Endothelial cell of umbilical vein (primary cell): ENCODE measurements around the gene AUTS2. TPM values are rescaled to one million over a fixed set of nuclear protein-coding genes. Genes with fewer than 3 reads are reported as not detected.

Experiments
- BruUV-seq: library from RNA; stranded (reverse); fragments of 400-500 nt; replicated peaks from 2 replicates; lab custom pipeline; 2021; lab: Mats Ljungman, UMichigan
- CTCF ChIA-PET: fragments of 300-600, 350-600 bp; sonication (Branson Sonifier 250); formaldehyde crosslinking; loops from one replicate; lab custom pipeline; 2021; ENCODE audit warnings: antibody characterized with exemption, inconsistent platforms; lab: Charles Lee
- POLR2A ChIA-PET: fragments of 300-600, 350-600 bp; sonication (Branson Sonifier 250); formaldehyde crosslinking; loops from one replicate; lab custom pipeline; 2021; ENCODE audit warnings: antibody characterized with exemption, inconsistent platforms; lab: Charles Lee
- DNase-seq: peaks from one replicate; pipeline ENCODE4 v3.0.0-alpha.2; 2011; ENCODE audit warnings: low read depth, low spot score
- FAIRE-seq: peaks from 2 replicates; lab custom pipeline; 2011; peaks lifted over from hg19 to GRCh38; lab: Jason Lieb, UNC
- H2AFZ ChIP-seq: 2 replicates; pipeline ENCODE4 v1.6.0; 2012; ENCODE audit warnings: low read depth, low read length, control low read depth, inconsistent platforms
- H3K27ac ChIP-seq: 2 replicates; pipeline ENCODE4 v1.5.1; 2011; ENCODE audit warnings: low read depth, mild to moderate bottlenecking, control low read depth, low read length, moderate library complexity; ENCODE audit not compliant: insufficient read depth
- H3K27me3 ChIP-seq, 2 experiments: 2 replicates each; pipeline versions ENCODE4 v1.6.0 to v1.6.1; 2011; ENCODE audit warnings: low read length in 2 of 2, mixed read lengths in 1 of 2; ENCODE audit not compliant: control insufficient read depth in 2 of 2, insufficient read depth in 2 of 2
- H3K36me3 ChIP-seq, 2 experiments: 2 replicates in 1 of 2; 3 replicates in 1 of 2; pipeline ENCODE4 v1.5.1; 2011; ENCODE audit warnings: low read length in 2 of 2, mild to moderate bottlenecking in 1 of 2, moderate library complexity in 1 of 2; ENCODE audit not compliant: control insufficient read depth in 2 of 2, insufficient read depth in 2 of 2; ENCODE audit errors: extremely low read depth in 1 of 2
- H3K4me1 ChIP-seq: 3 replicates; pipeline ENCODE4 v1.5.1; 2011; ENCODE audit warnings: mild to moderate bottlenecking, low read length; ENCODE audit not compliant: control insufficient read depth, insufficient read depth; ENCODE audit errors: extremely low read depth
- H3K4me2 ChIP-seq: 2 replicates; pipeline ENCODE4 v1.6.1; 2011; ENCODE audit warnings: low read length, control low read depth, mixed read lengths; ENCODE audit not compliant: insufficient read depth
- H3K4me3 ChIP-seq, 3 experiments: fragments of 200-600 bp in 1 of 3; sonication (generic), shearing (Covaris generic) in 1 of 3; replicated peaks in 1 of 3; 2 replicates each; pipeline ENCODE4 v1.5.1; 2011 to 2016; ENCODE audit warnings: control low read depth in 3 of 3, low read length in 3 of 3, mild to moderate bottlenecking in 2 of 3, inconsistent platforms in 1 of 3, low read depth in 1 of 3, moderate library complexity in 1 of 3; ENCODE audit not compliant: insufficient read depth in 1 of 3
- H3K79me2 ChIP-seq: 2 replicates; pipeline ENCODE4 v1.6.0; 2012; ENCODE audit warnings: low read length, inconsistent platforms; ENCODE audit not compliant: control insufficient read depth, insufficient read depth
- H3K9ac ChIP-seq: replicated peaks from 2 replicates; pipeline ENCODE3; 2011; ENCODE audit warnings: low read length, control low read depth; ENCODE audit not compliant: insufficient read depth; ENCODE audit errors: extremely low read depth
- H3K9me1 ChIP-seq: replicated peaks from 3 replicates; pipeline ENCODE4 v1.6.0; 2011; ENCODE audit warnings: mild to moderate bottlenecking, low read length; ENCODE audit not compliant: control insufficient read depth, insufficient read depth; ENCODE audit errors: extremely low read depth
- H3K9me3 ChIP-seq: replicated peaks from 2 replicates; pipeline ENCODE4 v1.5.1; 2012; ENCODE audit warnings: low read length, inconsistent platforms; ENCODE audit not compliant: control insufficient read depth, insufficient read depth
- H4K20me1 ChIP-seq: replicated peaks from 2 replicates; pipeline ENCODE3; 2011; ENCODE audit warnings: mild to moderate bottlenecking, low read length; ENCODE audit not compliant: control insufficient read depth, insufficient read depth; ENCODE audit errors: extremely low read depth
- EZH2 ChIP-seq: IDR thresholded peaks from 2 replicates; pipeline ENCODE4 v1.6.1; 2012; ENCODE audit warnings: borderline replicate concordance, low read depth, mild to moderate bottlenecking, moderate library complexity, low read length, inconsistent platforms; ENCODE audit not compliant: severe bottlenecking
- FOS ChIP-seq: IDR thresholded peaks from 2 replicates; pipeline ENCODE4 v1.6.1; 2011; ENCODE audit warnings: mild to moderate bottlenecking, low read length, moderate library complexity, borderline replicate concordance; ENCODE audit not compliant: insufficient read depth
- GATA2 ChIP-seq: IDR thresholded peaks from 2 replicates; pipeline ENCODE4 v1.7.0; 2011; ENCODE audit warnings: low read depth, mild to moderate bottlenecking, moderate library complexity, mixed read lengths, low read length; ENCODE audit not compliant: insufficient read length, insufficient read depth
- JUN ChIP-seq: IDR thresholded peaks from 2 replicates; pipeline ENCODE4 v1.6.1; 2011; ENCODE audit warnings: borderline replicate concordance, low read depth; ENCODE audit not compliant: insufficient read length, insufficient read depth
- MYC ChIP-seq: IDR thresholded peaks from one replicate; pipeline ENCODE4 v1.6.1; 2011; ENCODE audit warnings: mild to moderate bottlenecking, low read depth, low read length
- POLR2A ChIP-seq: IDR thresholded peaks from 2 replicates; pipeline ENCODE4 v1.6.1; 2012; ENCODE audit warnings: low read depth, mild to moderate bottlenecking, control low read depth, low read length
- POLR2AphosphoS5 ChIP-seq: IDR thresholded peaks from 2 replicates; pipeline ENCODE4 v1.6.1; 2012; ENCODE audit warnings: low read depth, mild to moderate bottlenecking, control low read depth, low read length, moderate library complexity; ENCODE audit not compliant: insufficient read depth
- dilution Hi-C: fragments of 300-500 bp; cut with MboI; formaldehyde crosslinking; loops from one replicate; pipeline ENCODE4 v1.15.0; 2019; ENCODE audit warnings: low sequenced_read_pairs; ENCODE audit not compliant: extremely low pct_ligation_motif_present
- intact Hi-C: fragments of 100-400 bp; cut with micrococcal nuclease; formaldehyde crosslinking; loops from one replicate; pipeline ENCODE4 v1.10.0; 2022
- polyA plus RNA-seq, 4 experiments: library from polyadenylated mRNA; depleted of rRNA in 3 of 4; stranded (reverse) in 3 of 4; unstranded in 1 of 4; fragments of >200 nt; gene quantifications; 2 replicates each; pipeline versions ENCODE4 v1.2.1 to v1.2.3, GENCODE V29; 2011 to 2012; ENCODE audit warnings: missing spikeins in 1 of 4
- total RNA-seq: library from RNA; stranded (reverse); gene quantifications from 2 replicates; pipeline ENCODE4 v1.2.3, GENCODE V29; 2021
- TF ChIP-seq, protein P1 (sequence below): IDR thresholded peaks from 2 replicates; pipeline ENCODE4 v1.6.1; 2011; ENCODE audit not compliant: insufficient read depth, insufficient read length
- TF ChIP-seq, protein P2 (sequence below), 2 donors: IDR thresholded peaks; 1 replicate in 1 of 2; 2 replicates in 1 of 2; pipeline ENCODE4 v1.5.1; 2011; ENCODE audit warnings: low read length in 2 of 2, mild to moderate bottlenecking in 2 of 2, moderate library complexity in 2 of 2, control low read depth in 1 of 2, inconsistent platforms in 1 of 2, low read depth in 1 of 2; ENCODE audit not compliant: insufficient read depth in 1 of 2; ENCODE audit errors: extremely low read depth in 1 of 2

AUTS2 gene
- total and polyA plus RNA-seq, 2 donors (not counting 3 experiments of a cell fraction or from before 2014, with no cell fraction given), result 0.59 to 8.0 TPM

DNA sequence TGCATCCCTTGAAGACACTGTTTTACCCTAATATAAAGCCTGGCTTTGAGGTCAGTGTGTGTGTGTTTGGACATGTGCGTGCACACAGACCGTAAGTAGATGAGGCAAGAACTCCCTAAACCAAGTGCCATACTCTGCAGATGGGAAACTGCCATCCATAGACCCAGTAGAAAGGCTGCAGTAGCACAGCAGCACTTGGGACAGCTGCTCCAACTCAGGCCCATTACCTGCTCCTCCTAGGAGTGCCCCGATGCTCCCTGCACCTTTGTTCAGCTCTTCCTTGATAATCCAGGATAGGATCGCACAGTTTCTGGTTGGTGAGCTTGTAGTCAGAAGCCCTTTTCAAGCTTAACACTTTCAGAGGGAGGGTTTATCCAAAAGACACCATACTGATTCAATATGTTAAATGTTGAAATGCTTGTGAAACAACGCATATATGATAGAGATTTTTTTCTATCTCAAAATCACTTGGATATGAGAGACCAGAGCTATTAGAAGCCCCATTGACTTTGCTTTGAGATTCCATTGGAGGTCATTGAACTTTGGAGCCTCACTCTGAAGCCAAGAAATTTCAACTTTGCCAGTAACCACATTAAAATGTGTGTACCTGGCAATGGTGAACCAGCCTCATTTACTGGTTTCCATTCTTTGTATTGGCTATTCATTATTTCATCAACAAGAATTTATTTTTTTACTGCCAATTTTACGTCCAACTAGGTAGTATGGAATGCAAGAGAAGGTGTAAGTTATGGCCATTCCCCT lies 776.7 kb downstream of the AUTS2 start:
- no peaks in the 10 kb centered on the region for H3K9me3 ChIP-seq
- H3K4me3 ChIP-seq, result no peak overlapping the region
- DNase-seq, result no peak
- H3K79me2 ChIP-seq, result no peaks in the 10 kb centered on the region
- FAIRE-seq, result no peak
- H3K9ac ChIP-seq, result no peak overlapping the region
- no peaks in the 10 kb centered on the region for H4K20me1 ChIP-seq
- dilution Hi-C loops, result no loop called here
- no peaks in the 10 kb centered on the region for H3K36me3 ChIP-seq
- no peak for TF ChIP-seq POLR2A
- TF ChIP-seq POLR2AphosphoS5, result no peak
- TF ChIP-seq, protein P1, sequence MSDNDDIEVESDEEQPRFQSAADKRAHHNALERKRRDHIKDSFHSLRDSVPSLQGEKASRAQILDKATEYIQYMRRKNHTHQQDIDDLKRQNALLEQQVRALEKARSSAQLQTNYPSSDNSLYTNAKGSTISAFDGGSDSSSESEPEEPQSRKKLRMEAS, result no peak
- no peak for TF ChIP-seq EZH2
- TF ChIP-seq JUN, result no peak
- TF ChIP-seq GATA2, result no peak
- TF ChIP-seq MYC, result no peak
- TF ChIP-seq FOS, result no peak
- TF ChIP-seq, protein P2, sequence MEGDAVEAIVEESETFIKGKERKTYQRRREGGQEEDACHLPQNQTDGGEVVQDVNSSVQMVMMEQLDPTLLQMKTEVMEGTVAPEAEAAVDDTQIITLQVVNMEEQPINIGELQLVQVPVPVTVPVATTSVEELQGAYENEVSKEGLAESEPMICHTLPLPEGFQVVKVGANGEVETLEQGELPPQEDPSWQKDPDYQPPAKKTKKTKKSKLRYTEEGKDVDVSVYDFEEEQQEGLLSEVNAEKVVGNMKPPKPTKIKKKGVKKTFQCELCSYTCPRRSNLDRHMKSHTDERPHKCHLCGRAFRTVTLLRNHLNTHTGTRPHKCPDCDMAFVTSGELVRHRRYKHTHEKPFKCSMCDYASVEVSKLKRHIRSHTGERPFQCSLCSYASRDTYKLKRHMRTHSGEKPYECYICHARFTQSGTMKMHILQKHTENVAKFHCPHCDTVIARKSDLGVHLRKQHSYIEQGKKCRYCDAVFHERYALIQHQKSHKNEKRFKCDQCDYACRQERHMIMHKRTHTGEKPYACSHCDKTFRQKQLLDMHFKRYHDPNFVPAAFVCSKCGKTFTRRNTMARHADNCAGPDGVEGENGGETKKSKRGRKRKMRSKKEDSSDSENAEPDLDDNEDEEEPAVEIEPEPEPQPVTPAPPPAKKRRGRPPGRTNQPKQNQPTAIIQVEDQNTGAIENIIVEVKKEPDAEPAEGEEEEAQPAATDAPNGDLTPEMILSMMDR (IDR thresholded peaks at IDR 0.05; ENCODE audit: extremely low read depth in 1 of 2, insufficient read depth in 1 of 2, low read depth in 1 of 2, low read length in 2 of 2), result no peak
- no peaks in the 10 kb centered on the region for H3K27me3 ChIP-seq
- H3K4me1 ChIP-seq, result no peaks in the 10 kb centered on the region
- BruUV-seq, result no TSS peak
- H3K27ac ChIP-seq, result no peak overlapping the region
- no peak overlapping the region for H3K4me2 ChIP-seq
- intact Hi-C loops, result no loop called here
- no peak overlapping the region for H2AFZ ChIP-seq
- ChIA-PET CTCF (no interaction called here), POLR2A (no interaction called here)
- no peaks in the 10 kb centered on the region for H3K9me1 ChIP-seq
